ENCODE measurements around the gene MAD1L1.

Gene MAD1L1

DNA sequence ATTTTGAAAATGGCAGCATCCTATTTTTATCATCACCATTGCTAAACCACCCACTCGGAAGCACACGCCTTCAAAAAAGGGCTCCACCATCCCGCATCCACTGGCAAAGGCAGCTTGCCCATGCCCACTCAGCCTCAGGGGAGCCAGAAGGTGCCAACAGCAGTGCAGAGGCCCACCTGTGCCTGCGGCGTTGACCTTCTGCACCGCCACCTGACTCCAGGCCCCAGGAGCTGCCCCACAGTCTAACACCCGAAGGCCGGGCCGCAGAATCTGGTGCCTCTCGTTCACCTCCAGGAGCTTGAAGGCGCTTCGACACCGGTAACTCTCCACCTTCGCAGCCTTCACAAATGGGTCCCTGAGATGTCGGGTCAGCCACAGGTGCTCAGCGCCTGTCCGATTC, 6.5 kb upstream of the MAD1L1 start:
- ChIA-PET CTCF (no interaction called here), POLR2A (ENCODE audit: low non-redundant PET) (no interaction called here)
- H3K27ac ChIP-seq, result no peak overlapping the region
- no peak for DNase-seq (ENCODE audit: low spot score)
- TF ChIP-seq CTCF (conservative IDR thresholded peaks at IDR 0.05; ENCODE audit: low read depth), result no peak

GRCh38 chr7:2237109-2237602, 4.4 kb upstream of the MAD1L1 start:
- ChIA-PET CTCF (no interaction called here), POLR2A (ENCODE audit: low non-redundant PET) (no interaction called here)
- no peak for DNase-seq (ENCODE audit: low spot score)
- H3K27ac ChIP-seq, result peak overlapping the region; percentile 68
- no peak for TF ChIP-seq CTCF (conservative IDR thresholded peaks at IDR 0.05; ENCODE audit: low read depth)

- ChIA-PET CTCF (no interaction called here), POLR2A (ENCODE audit: low non-redundant PET) (interaction anchor here (0.6 kb wide), 1 partner anchor 120 kb away, joined by 3 read pairs; no protein-coding TSS in a partner anchor)
- no peak for TF ChIP-seq CTCF (conservative IDR thresholded peaks at IDR 0.05; ENCODE audit: low read depth)
- H3K27ac ChIP-seq, result peak overlapping the region; percentile 75
- DNase-seq (ENCODE audit: low spot score), result no peak
Measured at GRCh38 chr7:2233926-2234325, 1.2 kb upstream of the MAD1L1 start.

GRCh38 chr7:2231992-2232765, 566 bp downstream of the MAD1L1 start:
- ChIA-PET CTCF (interaction anchor here (0.6 to 1.0 kb wide), 2 partner anchors 38 to 124 kb away, joined by 3 to 4 read pairs; no protein-coding TSS in a partner anchor), POLR2A (ENCODE audit: low non-redundant PET) (interaction anchor here (1.0 kb wide), 1 partner anchor 78 kb away, joined by 4 read pairs; no protein-coding TSS in a partner anchor)
- no peak for DNase-seq (ENCODE audit: low spot score)
- no peak for TF ChIP-seq CTCF (conservative IDR thresholded peaks at IDR 0.05; ENCODE audit: low read depth)
- H3K27ac ChIP-seq, result peak overlapping the region; percentile 75

GRCh38 chr7:2230882-2231281, 1.9 kb downstream of the MAD1L1 start:
- ChIA-PET POLR2A (ENCODE audit: low non-redundant PET) (no interaction called here), CTCF (interaction anchor here (0.6 kb wide), 1 partner anchor 1094 kb away, joined by 7 read pairs; no protein-coding TSS in a partner anchor)
- H3K27ac ChIP-seq, result peak overlapping the region; percentile 10; the same call in 1 of the 2 replicates
- TF ChIP-seq CTCF (conservative IDR thresholded peaks at IDR 0.05; ENCODE audit: low read depth), result no peak
- DNase-seq (ENCODE audit: low spot score), result no peak

DNA sequence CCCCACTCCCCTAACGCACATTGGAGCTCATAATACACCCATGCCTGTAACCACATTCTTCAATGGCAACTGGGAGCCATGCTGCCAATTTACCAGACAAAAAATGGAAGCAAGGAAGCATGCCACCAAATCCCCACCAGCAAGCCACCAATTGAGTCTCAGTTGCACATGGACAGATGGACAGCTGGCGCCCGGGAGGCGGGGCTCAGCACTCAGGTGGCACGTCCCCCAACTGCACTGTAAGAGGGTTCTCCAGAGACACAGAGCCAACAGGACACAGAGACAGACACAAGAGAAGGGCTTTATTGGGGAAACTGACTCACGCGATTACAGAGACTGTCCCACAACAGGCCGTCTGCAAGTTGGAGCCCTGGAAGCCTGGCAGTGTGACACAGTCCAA, 2.5 kb downstream of the MAD1L1 start:
- ChIA-PET POLR2A (ENCODE audit: low non-redundant PET) (no interaction called here), CTCF (interaction anchor here (0.5 kb wide), 1 partner anchor 32 kb away, joined by 3 read pairs; no protein-coding TSS in a partner anchor)
- peak overlapping the region; percentile 10 for H3K27ac ChIP-seq
- DNase-seq (ENCODE audit: low spot score), result no peak
- no peak for TF ChIP-seq CTCF (conservative IDR thresholded peaks at IDR 0.05; ENCODE audit: low read depth)

Measured in RWPE1 (cell line).